AG04449 (cell line): ENCODE data around the gene VPS13D.
A peak's percentile ranks its signal among the peaks of the same experiment; 100 is the strongest.

Source experiments
- CTCF ChIA-PET: fragments of 350-600 bp; formaldehyde crosslinking; extraction: SDS; loops from one replicate; lab custom pipeline; 2021; ENCODE audit warnings: antibody characterized with exemption; lab: Yijun Ruan, JAX
- POLR2A ChIA-PET: fragments of 400-600, 350-600 bp; formaldehyde crosslinking; extraction: SDS; loops from one replicate; lab custom pipeline; 2020; ENCODE audit warnings: antibody characterized with exemption, inconsistent platforms; lab: Yijun Ruan, JAX
- DNase-seq: peaks from one replicate; pipeline ENCODE4 v3.0.0-alpha.2; 2010; ENCODE audit warnings: low read depth, low spot score
- H3K4me3 ChIP-seq: 2 replicates; pipeline ENCODE4 v1.5.1; 2011; ENCODE audit warnings: low read depth, mild to moderate bottlenecking, control low read depth, low read length
- TF ChIP-seq, protein P1 (sequence below): IDR thresholded peaks from one replicate; pipeline ENCODE4 v1.5.1; 2011; ENCODE audit warnings: mild to moderate bottlenecking, moderate library complexity, low read length, control low read depth, inconsistent platforms; ENCODE audit not compliant: insufficient read depth; ENCODE audit errors: missing control alignments

VPS13D gene

DNA sequence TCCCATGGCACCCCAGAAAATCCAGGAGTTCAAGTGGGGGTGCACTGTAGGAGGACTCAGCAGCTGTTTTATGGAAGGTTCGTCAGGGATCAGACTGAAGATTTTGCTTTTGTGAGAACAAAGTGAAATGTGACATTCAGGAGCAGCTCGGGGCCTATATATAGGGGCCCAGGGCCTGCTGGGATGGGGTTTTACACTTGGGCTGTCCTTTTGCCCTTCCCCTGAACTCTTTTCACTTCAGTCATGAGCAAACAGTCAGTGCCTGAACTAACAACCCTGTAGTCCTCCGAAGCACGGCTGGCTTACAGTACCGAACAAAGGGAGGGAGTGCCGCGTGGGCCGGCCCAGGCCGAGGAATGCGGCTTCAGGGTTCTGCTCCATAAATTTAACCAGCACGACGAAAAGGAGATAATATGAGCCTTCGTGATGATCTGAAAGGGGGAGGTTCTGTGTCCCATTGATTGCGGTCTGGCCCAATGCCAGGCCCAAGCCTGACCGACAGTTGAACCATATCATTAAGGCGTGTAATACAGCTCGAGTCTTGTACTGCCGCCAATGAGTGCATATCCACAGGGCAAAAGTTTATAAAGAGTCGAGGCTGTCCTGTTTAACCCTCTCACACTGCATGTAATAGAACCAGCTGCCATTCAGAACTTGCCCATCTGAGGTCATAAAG is 248.2 kb downstream of the VPS13D start:
- TF ChIP-seq, protein P1, sequence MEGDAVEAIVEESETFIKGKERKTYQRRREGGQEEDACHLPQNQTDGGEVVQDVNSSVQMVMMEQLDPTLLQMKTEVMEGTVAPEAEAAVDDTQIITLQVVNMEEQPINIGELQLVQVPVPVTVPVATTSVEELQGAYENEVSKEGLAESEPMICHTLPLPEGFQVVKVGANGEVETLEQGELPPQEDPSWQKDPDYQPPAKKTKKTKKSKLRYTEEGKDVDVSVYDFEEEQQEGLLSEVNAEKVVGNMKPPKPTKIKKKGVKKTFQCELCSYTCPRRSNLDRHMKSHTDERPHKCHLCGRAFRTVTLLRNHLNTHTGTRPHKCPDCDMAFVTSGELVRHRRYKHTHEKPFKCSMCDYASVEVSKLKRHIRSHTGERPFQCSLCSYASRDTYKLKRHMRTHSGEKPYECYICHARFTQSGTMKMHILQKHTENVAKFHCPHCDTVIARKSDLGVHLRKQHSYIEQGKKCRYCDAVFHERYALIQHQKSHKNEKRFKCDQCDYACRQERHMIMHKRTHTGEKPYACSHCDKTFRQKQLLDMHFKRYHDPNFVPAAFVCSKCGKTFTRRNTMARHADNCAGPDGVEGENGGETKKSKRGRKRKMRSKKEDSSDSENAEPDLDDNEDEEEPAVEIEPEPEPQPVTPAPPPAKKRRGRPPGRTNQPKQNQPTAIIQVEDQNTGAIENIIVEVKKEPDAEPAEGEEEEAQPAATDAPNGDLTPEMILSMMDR: no peak
- ChIA-PET POLR2A (interaction anchor here (0.8 to 1.8 kb wide), 6 partner anchors 11 to 141 kb away, joined by 3 to 8 read pairs (median 5); no protein-coding TSS in a partner anchor), CTCF (interaction anchor here (1.3 kb wide), 1 partner anchor 142 kb away, joined by 5 read pairs; no protein-coding TSS in a partner anchor)
- DNase-seq: peak; percentile 98
- H3K4me3 ChIP-seq: no peak overlapping the region

DNA sequence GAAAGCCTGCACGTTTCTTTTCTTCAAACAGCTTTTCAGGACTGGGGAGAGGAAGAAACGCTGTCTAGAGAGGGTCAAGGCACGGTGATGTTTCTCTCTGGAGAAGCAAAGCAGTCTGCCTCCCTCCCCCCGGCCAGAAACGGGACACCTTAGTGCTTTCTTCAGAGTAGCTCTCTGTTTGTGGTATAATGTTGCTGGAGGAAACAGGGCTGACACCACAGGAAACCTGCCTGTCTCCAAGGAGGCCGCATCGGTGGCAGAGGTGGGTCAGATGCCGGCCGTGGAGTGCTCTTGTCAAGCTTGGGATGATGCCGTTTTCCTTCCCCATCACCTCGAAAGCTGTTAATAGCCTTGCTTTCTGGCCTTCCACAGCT is 248.8 kb downstream of the VPS13D start:
- ChIA-PET POLR2A (interaction anchor here (0.8 to 1.8 kb wide), 4 partner anchors 11 to 140 kb away, joined by 3 to 8 read pairs (median 5); no protein-coding TSS in a partner anchor), CTCF (interaction anchor here (1.1 to 1.3 kb wide), 2 partner anchors 9 to 142 kb away, joined by 3 to 5 read pairs; no protein-coding TSS in a partner anchor)
- no peak overlapping the region for H3K4me3 ChIP-seq
- no peak for DNase-seq
- TF ChIP-seq, protein P1: no peak

DNA sequence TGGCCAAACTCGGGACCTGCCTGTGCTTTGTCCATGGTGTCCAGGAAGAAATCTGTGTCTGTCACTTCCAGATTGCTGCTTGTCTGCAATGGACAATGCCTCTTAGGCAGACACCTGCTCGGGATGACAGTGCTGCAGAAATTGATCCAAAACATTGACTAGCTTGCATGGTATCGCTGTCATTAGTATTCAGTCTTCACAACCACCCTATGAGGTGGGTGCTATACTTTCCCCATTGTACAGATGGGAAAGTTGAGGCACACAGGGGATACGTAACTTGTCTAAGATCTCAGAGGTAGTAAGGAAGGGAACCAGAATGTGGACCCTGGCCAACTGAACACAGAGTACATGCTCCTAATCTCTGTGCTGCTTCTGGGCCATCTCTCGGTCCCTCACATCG is 249.5 kb downstream of the VPS13D start:
- CTCF ChIA-PET: interaction anchor here (1.1 kb wide), 1 partner anchor 9 kb away, joined by 3 read pairs; no protein-coding TSS in a partner anchor

DNA sequence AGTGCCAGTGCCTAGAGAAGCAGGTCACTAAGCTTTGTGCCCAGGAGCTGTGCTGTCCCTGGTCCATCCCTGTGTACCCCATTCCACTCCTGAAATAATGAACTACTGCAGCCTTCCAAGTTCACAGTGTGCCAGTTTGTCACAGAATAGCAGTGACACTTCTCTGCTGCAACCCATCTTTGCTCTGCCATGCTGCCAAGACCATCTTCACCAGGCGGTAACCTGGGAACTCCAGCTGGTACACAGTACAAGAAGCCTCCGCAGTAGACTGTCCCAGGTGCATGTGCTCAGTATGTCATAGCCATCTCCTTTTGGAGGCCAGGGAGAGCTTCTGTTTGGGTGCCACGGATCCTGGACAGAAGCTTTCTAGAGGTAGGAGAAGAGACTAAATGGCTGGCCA is 250.2 kb downstream of the VPS13D start:
- POLR2A ChIA-PET: no interaction called here
- no peak overlapping the region for H3K4me3 ChIP-seq
- CTCF ChIA-PET: interaction anchor here (0.9 kb wide), 1 partner anchor 207 kb away, joined by 3 read pairs; no protein-coding TSS in a partner anchor
- DNase-seq: no peak
- TF ChIP-seq, protein P1: no peak

More for the DNA sequence above, 249.5 kb downstream of the VPS13D start:
- TF ChIP-seq, protein P1: no peak
- POLR2A ChIA-PET: no interaction called here
- DNase-seq: no peak
- no peak overlapping the region for H3K4me3 ChIP-seq

DNA sequence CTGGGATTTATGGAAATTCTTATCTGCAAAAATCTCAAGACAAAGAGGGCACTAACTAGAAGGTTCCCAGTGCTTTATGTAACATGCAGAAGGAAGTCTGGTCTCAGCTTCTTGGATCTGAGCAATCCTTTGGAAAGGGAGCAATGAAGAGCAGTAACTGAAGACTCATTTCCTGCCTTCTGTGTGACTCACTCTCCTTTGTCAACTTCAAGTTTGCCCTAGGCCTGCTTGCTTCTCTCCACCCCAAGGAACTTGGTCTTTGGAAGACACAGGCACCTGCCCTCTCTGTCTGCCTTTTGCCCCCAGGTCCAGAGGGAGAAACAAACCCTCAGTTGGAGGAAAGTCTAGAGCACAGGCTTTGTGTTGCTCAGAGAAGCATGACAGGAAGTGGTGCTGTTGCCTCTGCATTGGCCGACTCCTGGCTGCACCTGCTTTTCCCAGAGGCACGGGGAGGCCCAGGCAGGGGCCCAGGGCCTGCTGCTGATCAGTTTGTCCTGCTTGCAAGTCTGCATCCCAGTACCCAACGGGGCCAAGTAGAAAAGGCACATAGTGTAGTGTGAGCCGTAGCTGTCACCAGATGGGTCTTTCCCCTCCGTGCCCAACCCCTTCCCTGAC is 251.0 kb downstream of the VPS13D start:
- DNase-seq: peak; percentile 80
- no peak overlapping the region for H3K4me3 ChIP-seq
- ChIA-PET CTCF (interaction anchor here (1.1 kb wide), 1 partner anchor 74 kb away, joined by 4 read pairs; no protein-coding TSS in a partner anchor), POLR2A (no interaction called here)
- TF ChIP-seq, protein P1: no peak

DNA sequence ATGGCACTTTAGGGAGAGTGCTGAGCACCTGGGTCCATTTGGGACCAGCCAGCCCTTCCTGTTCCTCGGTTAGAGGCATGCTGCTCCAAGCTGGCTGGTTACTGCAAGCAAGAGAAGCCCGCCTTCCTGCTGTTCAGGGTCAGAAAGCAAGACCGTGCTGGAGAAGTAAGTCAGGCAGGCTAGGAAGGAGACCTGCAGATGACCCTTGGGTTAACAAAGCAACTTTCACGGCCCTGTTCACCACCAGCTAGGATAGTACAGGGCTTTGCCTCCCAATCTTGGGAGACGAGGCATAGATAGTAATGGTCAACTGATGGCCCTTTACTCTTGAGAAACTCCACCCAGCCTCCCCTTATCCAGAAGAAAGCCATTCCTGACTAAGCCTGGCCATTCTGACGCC is 252.1 kb downstream of the VPS13D start:
- H3K4me3 ChIP-seq: no peak overlapping the region
- DNase-seq: no peak
- TF ChIP-seq, protein P1: no peak
- ChIA-PET POLR2A (interaction anchor here (0.6 kb wide), 1 partner anchor 21 kb away, joined by 3 read pairs; no protein-coding TSS in a partner anchor), CTCF (interaction anchor here (1.1 kb wide), 1 partner anchor 75 kb away, joined by 4 read pairs; no protein-coding TSS in a partner anchor)
